ENCODE data around the gene NFAM1. TPM values are rescaled to one million over a fixed set of nuclear protein-coding genes. Genes with fewer than 3 reads are reported as not detected.

The NFAM1 gene
- total and polyA plus RNA-seq, 2 of the 4 experiments (the other 2 are of a cell fraction) = not detected

GRCh38 chr22:42414565-42415303 is 17.5 kb downstream of the NFAM1 start:
- dilution Hi-C loops (cut with HindIII; ENCODE audit: low sequenced_read_pairs, unreplicated experiment) = no loop called here
- Histone ChIP-seq H2BK15ac (ENCODE audit: low read depth, low read length) (no peak overlapping the region), H3K56ac (ENCODE audit: extremely low read depth, insufficient read depth, low read length) (no peak overlapping the region), H3K4ac (ENCODE audit: low read depth, low read length) (no peak overlapping the region), H3K9me1 (ENCODE audit: insufficient read depth, low read length) (no peaks in the 10 kb centered on the region), H3K4me1 (ENCODE audit: control insufficient read depth, insufficient read depth, low read length) (no peaks in the 10 kb centered on the region), H3K79me1 (ENCODE audit: low read depth in 1 of 2, low read length in 2 of 2) (no peaks in the 10 kb centered on the region), H2BK5ac (ENCODE audit: low read depth, low read length, poor library complexity, severe bottlenecking) (no peak overlapping the region), H3K27me3 (ENCODE audit: control insufficient read depth, insufficient read depth, low read length) (peaks cover 43% of the 10 kb centered on the region), H3K9me3 (ENCODE audit: control insufficient read depth, insufficient read depth, low read length) (no peaks in the 10 kb centered on the region), H3K9ac (ENCODE audit: low read depth, low read length) (no peak overlapping the region), H4K5ac (ENCODE audit: low read depth, low read length) (no peak overlapping the region), H3K23ac (ENCODE audit: low read depth, low read length) (no peak overlapping the region), H2AK9ac (replicated peaks; ENCODE audit: low read depth, low read length, poor library complexity) (no peak overlapping the region), H2AK5ac (ENCODE audit: low read depth, low read length) (no peak overlapping the region), H3K27ac (ENCODE audit: insufficient read depth, low read length) (no peak overlapping the region), H4K91ac (ENCODE audit: insufficient read depth, low read depth, low read length) (no peak overlapping the region), H4K8ac (ENCODE audit: low read depth in 2 of 2, low read length in 2 of 2) (no peak overlapping the region), H2AFZ (replicated peaks; ENCODE audit: low read length, poor library complexity) (no peak overlapping the region), H3K18ac (ENCODE audit: low read depth, low read length) (no peak overlapping the region), H2BK120ac (ENCODE audit: low read depth, low read length) (no peak overlapping the region), H3K14ac (replicated peaks; ENCODE audit: low read depth, low read length) (no peak overlapping the region), H3K4me3 (ENCODE audit: insufficient read depth, low read depth, low read length) (no peak overlapping the region), H3K36me3 (ENCODE audit: control insufficient read depth, insufficient read depth, low read length) (no peaks in the 10 kb centered on the region), H3K4me2 (ENCODE audit: low read depth, low read length) (no peak overlapping the region), H4K20me1 (ENCODE audit: insufficient read depth, low read length) (no peaks in the 10 kb centered on the region), H2BK20ac (ENCODE audit: low read depth, low read length) (no peak overlapping the region)
- TF ChIP-seq, protein P1, sequence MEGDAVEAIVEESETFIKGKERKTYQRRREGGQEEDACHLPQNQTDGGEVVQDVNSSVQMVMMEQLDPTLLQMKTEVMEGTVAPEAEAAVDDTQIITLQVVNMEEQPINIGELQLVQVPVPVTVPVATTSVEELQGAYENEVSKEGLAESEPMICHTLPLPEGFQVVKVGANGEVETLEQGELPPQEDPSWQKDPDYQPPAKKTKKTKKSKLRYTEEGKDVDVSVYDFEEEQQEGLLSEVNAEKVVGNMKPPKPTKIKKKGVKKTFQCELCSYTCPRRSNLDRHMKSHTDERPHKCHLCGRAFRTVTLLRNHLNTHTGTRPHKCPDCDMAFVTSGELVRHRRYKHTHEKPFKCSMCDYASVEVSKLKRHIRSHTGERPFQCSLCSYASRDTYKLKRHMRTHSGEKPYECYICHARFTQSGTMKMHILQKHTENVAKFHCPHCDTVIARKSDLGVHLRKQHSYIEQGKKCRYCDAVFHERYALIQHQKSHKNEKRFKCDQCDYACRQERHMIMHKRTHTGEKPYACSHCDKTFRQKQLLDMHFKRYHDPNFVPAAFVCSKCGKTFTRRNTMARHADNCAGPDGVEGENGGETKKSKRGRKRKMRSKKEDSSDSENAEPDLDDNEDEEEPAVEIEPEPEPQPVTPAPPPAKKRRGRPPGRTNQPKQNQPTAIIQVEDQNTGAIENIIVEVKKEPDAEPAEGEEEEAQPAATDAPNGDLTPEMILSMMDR (conservative IDR thresholded peaks at IDR 0.05; ENCODE audit: low read depth, low read length) = no peak
- TF ChIP-seq RAD21 (IDR thresholded peaks at IDR 0.05; ENCODE audit: low read length) (no peak), BHLHE40 (IDR thresholded peaks at IDR 0.05; ENCODE audit: low read depth, low read length) (no peak), CEBPB (IDR thresholded peaks at IDR 0.05; ENCODE audit: low read depth, low read length) (no peak), MAZ (IDR thresholded peaks at IDR 0.05; ENCODE audit: borderline replicate concordance, low read depth, low read length) (no peak), FOS (IDR thresholded peaks at IDR 0.05; ENCODE audit: low read depth, low read length) (no peak), MXI1 (IDR thresholded peaks at IDR 0.05; ENCODE audit: borderline replicate concordance, low read depth, low read length) (no peak), SMC3 (IDR thresholded peaks at IDR 0.05; ENCODE audit: low read depth, low read length) (no peak), NFE2L2 (IDR thresholded peaks at IDR 0.05; ENCODE audit: low read depth, low read length) (no peak), MAFK (IDR thresholded peaks at IDR 0.05; ENCODE audit: low read depth, low read length) (no peak), RFX5 (IDR thresholded peaks at IDR 0.05; ENCODE audit: low read depth, low read length) (no peak), ELK1 (IDR thresholded peaks at IDR 0.05; ENCODE audit: borderline replicate concordance, low read depth, low read length) (no peak), CHD1 (IDR thresholded peaks at IDR 0.05; ENCODE audit: low read depth, low read length) (no peak), POLR2A (IDR thresholded peaks at IDR 0.05; ENCODE audit: low read depth, low read length) (no peak)
- ChIA-PET POLR2A (ENCODE audit: unreplicated experiment) (no interaction called here), CTCF (interaction anchor here (0.7 kb wide), 1 partner anchor 384 kb away, joined by 3 read pairs; no protein-coding TSS in a partner anchor)
- WGBS, 2 experiments (ENCODE audit: extremely low coverage in 2 of 2, insufficient read length in 1 of 2) = 56% methylated on average over 4 of the region's 17 CpGs; no CpG with 5 or more reads in 1 of the 2 experiments
- BruUV-seq (replicated peaks) = no TSS peak
- DNase-seq (no peak), ATAC-seq (ENCODE audit: low read depth) (no peak)
- intact Hi-C loops (cut with micrococcal nuclease) = no loop called here
- in situ Hi-C loops (cut with MboI; ENCODE audit: low sequenced_read_pairs) = no loop called here

Measured in IMR-90 (cell line).